Heart left ventricle (tissue), 16 donors: Measurements from ENCODE around the gene DPEP1. TPM values are rescaled to one million over a fixed set of nuclear protein-coding genes. Genes with fewer than 3 reads are reported as not detected.
"Not testable (repeated sequence)": the region's sequence is repeated elsewhere in the genome, so short reads cannot be mapped to it uniquely, and the experiment has no call there.

Experiments used
- ATAC-seq, 4 donors: fragments of 200-7000 bp; cut with Tn5 transposase; one replicate each; pipeline ENCODE4 v1.9.1; 2020 to 2022; ENCODE audit warnings: moderate library complexity in 4 of 4, mild to moderate bottlenecking in 3 of 4, moderate number of reproducible peaks in 1 of 4
- DNase-seq, 5 donors: peaks; one replicate each; pipeline ENCODE4 v3.0.0-alpha.2; 2020
- H3K27ac ChIP-seq, 12 donors: fragments of 200-600 bp; sonication (generic) in 4 of 12; one replicate each; pipeline versions ENCODE4 v1.5.0 to v1.8.0; 2016 to 2022; ENCODE audit warnings: mild to moderate bottlenecking in 2 of 12
- H3K27me3 ChIP-seq, 9 donors: fragments of 200-600 bp; sonication (generic) in 2 of 9; one replicate each; pipeline versions ENCODE4 v1.5.1 to v1.8.0; 2016 to 2022; ENCODE audit warnings: mild to moderate bottlenecking in 3 of 9
- H3K36me3 ChIP-seq, 9 donors: fragments of 200-600 bp; sonication (generic) in 2 of 9; one replicate each; pipeline versions ENCODE4 v1.5.0 to v1.8.0; 2018 to 2022; ENCODE audit warnings: mild to moderate bottlenecking in 2 of 9
- H3K4me1 ChIP-seq, 12 donors: fragments of 200-600 bp; sonication (generic) in 4 of 12; one replicate each; pipeline versions ENCODE4 v1.5.0 to v1.8.0; 2016 to 2022; ENCODE audit warnings: mild to moderate bottlenecking in 3 of 12
- H3K4me3 ChIP-seq, 12 donors: fragments of 200-600 bp; sonication (generic) in 4 of 12; one replicate each; pipeline versions ENCODE4 v1.5.0 to v1.8.0; 2017 to 2022; ENCODE audit warnings: mild to moderate bottlenecking in 9 of 12, moderate library complexity in 4 of 12
- H3K9me3 ChIP-seq, 12 donors: fragments of 200-600 bp; sonication (generic) in 4 of 12; one replicate each; pipeline versions ENCODE4 v1.5.0 to v1.8.0; 2016 to 2022; ENCODE audit warnings: mild to moderate bottlenecking in 1 of 12
- POLR2A ChIP-seq, 2 donors: fragments of 450-650 bp; IDR thresholded peaks; one replicate each; pipeline ENCODE4 v1.6.1; 2017; ENCODE audit warnings: antibody characterized with exemption in 2 of 2, mild to moderate bottlenecking in 2 of 2, moderate library complexity in 2 of 2
- WGBS, 4 donors: extraction: QIAGEN DNeasy Blood & Tissue Kit in 2 of 4; methylation state at CpG; one replicate each; pipeline versions ENCODE4 v1.1.5 to v1.1.7; 2013 to 2018; 5-methylcytosine and 5-hydroxymethylcytosine counted together
- intact Hi-C, 10 donors: fragments of 100-400 bp; cut with DNase I; formaldehyde crosslinking; loops; one replicate each; pipeline versions ENCODE4 v1.11.1 to v1.14.2; 2022
- polyA plus RNA-seq, 2 donors: library from polyadenylated mRNA; stranded (reverse); fragments of 200-250 nt; gene quantifications; one replicate each; pipeline ENCODE4 v1.2.3, GENCODE V29; 2013
- total RNA-seq, 9 donors: library from RNA; depleted of rRNA in 2 of 9; stranded (reverse); fragments of >200 nt in 2 of 9; fragmentation: NEBNext Ultra II Directional in 3 of 9; extraction: Animal tissue kit (Norgen Biotek cat#: 25700) in 3 of 9; gene quantifications; one replicate each; pipeline versions ENCODE4 v1.1.0 to v1.2.4, GENCODE V29; 2016 to 2023
- TF ChIP-seq, protein P1 (sequence below), 12 donors: fragments of 200-600 bp; sonication (generic) in 4 of 12; IDR thresholded peaks; one replicate each; pipeline versions ENCODE4 v1.5.0 to v1.8.0; 2018 to 2022; ENCODE audit warnings: antibody characterized with exemption in 12 of 12, mild to moderate bottlenecking in 5 of 12
- donor health status: ischemic (EF 13 %, LVEDD 7.1; RV severe dilation, severe dysfunction).
- donor health status: healthy with polysubstance abuse.
- donor health status: DM: no; HTN: yes; CAD: no.
- donor health status: DM: no; HTN: no; CAD: no.
- donor health status: ischemic (EF 25% LVEDD 6.9; RV normal size, moderate dysfunction).
- donor health status: ischemic (EF 25% LVEDD 5.7; RV mildly dilated, moderate dysfunction).
- donor health status: healthy.
- donor health status: DM: yes; HTN: yes; CAD: no.
- donor health status: ischemic (EF 35%, LVEDD 5.7; RV mildly dilated, moderate dysfunction).
- donor health status: nonischemic (EF 11% LVEDD 7.7; RV severe dilation, severe dysfunction).
- donor health status: DM: yes; HTN: yes; CAD: no.
- donor health status: PGD.
- donor health status: ischemic (EF 29% LVEDD 5.4; RV normal size, mild dysfunction).
- donor health status: nonischemic (EF 23%, LVEDD 6.1; RV moderate dilation, normal function).

Gene DPEP1
- total and polyA plus RNA-seq, 11 donors = not detected

DNA sequence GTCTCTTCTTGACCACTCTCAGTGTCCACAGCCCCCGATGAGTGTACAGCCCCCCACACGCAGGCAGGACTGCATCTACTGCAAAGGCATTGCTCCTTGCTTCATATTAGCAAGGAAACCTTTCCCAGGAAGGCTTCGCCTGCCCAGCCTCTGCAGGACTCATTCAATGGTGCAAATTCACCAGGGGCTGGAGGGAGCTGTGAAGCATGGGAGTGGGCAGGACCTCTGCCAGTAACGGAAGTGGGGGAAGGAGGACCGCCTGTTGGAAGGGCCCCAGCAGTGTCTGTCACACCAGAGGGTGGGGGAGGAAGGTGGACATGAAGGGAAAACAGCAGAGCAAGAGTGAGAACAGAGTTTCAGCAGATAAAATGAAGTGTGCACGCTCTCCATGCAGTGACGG, 46.7 kb downstream of the DPEP1 start:
- Histone ChIP-seq H3K4me1 (peaks cover 5 to 24% (median 18%) of the 10 kb centered on the region in 12 donors), H3K4me3 (no peak overlapping the region), H3K9me3 (no peaks in the 10 kb centered on the region), H3K36me3 (peaks cover 0 to 27% (median 11%) of the 10 kb centered on the region in 9 donors), H3K27ac (no peak overlapping the region), H3K27me3 (no peaks in the 10 kb centered on the region)
- no peak for DNase-seq
- TF ChIP-seq POLR2A (IDR thresholded peaks at IDR 0.05) = no peak
- TF ChIP-seq, protein P1, sequence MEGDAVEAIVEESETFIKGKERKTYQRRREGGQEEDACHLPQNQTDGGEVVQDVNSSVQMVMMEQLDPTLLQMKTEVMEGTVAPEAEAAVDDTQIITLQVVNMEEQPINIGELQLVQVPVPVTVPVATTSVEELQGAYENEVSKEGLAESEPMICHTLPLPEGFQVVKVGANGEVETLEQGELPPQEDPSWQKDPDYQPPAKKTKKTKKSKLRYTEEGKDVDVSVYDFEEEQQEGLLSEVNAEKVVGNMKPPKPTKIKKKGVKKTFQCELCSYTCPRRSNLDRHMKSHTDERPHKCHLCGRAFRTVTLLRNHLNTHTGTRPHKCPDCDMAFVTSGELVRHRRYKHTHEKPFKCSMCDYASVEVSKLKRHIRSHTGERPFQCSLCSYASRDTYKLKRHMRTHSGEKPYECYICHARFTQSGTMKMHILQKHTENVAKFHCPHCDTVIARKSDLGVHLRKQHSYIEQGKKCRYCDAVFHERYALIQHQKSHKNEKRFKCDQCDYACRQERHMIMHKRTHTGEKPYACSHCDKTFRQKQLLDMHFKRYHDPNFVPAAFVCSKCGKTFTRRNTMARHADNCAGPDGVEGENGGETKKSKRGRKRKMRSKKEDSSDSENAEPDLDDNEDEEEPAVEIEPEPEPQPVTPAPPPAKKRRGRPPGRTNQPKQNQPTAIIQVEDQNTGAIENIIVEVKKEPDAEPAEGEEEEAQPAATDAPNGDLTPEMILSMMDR (IDR thresholded peaks at IDR 0.05) = no peak
- ATAC-seq = no peak
- intact Hi-C loops = no loop called here
- whole genome bisulfite sequencing, 4 donors = 74 to 78% (median 76%) methylated on average over 7 of the region's 7 CpGs

DNA sequence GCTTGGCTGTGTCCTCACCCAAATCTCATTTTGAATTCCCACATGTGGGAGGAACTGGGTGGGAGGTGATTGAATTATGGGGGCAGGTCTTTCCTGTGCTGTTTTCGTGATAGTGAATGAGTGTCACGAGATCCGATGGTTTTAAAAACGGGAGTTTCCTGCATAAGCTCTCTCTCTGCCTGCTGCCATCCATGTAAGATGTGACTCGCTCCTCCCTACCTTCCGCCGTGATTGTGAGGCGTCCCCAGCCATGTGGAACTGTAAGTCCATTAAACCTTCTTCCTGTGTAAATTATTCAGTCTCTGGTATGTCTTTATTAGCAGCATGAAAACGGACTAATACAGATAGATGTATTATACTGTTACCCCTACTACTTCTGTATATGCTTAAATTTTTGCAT, 47.8 kb downstream of the DPEP1 start:
- no peaks in the 10 kb centered on the region for H3K9me3 ChIP-seq
- TF ChIP-seq POLR2A (IDR thresholded peaks at IDR 0.05) = no peak
- TF ChIP-seq, protein P1 (IDR thresholded peaks at IDR 0.05) = no peak
- ATAC-seq = no peak
- H3K4me3 ChIP-seq = no peak overlapping the region
- peaks cover 0 to 27% (median 11%) of the 10 kb centered on the region in 9 donors for H3K36me3 ChIP-seq
- 83 to 90% (median 87%) methylated on average over 9 of the region's 9 CpGs for WGBS, 4 donors
- no peak overlapping the region for H3K27ac ChIP-seq
- DNase-seq = no peak
- H3K4me1 ChIP-seq = peaks cover 5 to 23% (median 17%) of the 10 kb centered on the region in 12 donors
- intact Hi-C loops = no loop called here
- no peaks in the 10 kb centered on the region for H3K27me3 ChIP-seq

DNA sequence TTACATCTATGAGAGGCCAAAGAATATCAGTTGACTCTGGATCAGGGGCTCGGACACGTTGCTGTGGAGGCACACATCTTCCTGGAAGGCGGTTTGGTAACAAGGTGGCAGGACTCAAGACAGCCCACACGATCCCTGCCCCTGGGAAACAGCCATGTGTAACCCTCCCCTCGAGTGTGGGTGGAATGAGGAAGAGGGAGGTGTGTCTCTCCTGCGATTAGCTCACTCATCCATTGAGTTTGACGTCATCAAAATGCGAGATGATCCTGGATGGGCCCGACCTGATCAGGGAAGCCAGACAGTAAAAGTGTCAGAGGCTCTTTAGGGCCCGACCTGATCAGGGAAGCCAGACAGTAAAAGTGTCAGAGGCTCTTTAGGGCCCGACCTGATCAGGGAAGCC, 50.8 kb downstream of the DPEP1 start:
- DNase-seq, H3K27ac ChIP-seq, intact Hi-C loops, H3K27me3 ChIP-seq, H3K4me3 ChIP-seq, H3K9me3 ChIP-seq, ATAC-seq, H3K4me1 ChIP-seq: not testable (repeated sequence)
- peaks cover 0 to 27% (median 11%) of the 10 kb centered on the region in 9 donors for H3K36me3 ChIP-seq
- WGBS, 4 donors = 86 to 91% (median 89%) methylated on average over 10 to 11 of the region's 11 CpGs

DNA sequence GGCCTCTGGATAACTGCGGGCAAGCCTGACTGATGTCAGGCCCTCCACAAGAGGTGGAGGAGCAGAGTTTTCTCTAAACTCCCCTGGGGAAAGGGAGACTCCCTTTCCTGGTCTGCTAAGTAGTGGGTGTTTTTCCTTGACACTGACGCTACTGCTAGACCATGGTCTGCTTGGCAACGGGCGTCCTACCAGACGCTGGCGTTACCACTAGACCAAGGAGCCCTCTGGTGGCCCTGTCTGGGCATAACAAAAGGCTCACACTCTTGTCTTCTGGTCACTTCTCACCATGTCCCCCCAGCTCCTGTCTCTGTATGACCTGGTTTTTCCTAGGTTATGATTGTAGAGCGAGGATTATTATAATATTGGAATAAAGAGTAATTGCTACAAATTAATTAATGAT, 53.6 kb downstream of the DPEP1 start:
- H3K27me3 ChIP-seq, intact Hi-C loops, ATAC-seq, DNase-seq, H3K4me3 ChIP-seq, H3K9me3 ChIP-seq, H3K27ac ChIP-seq, H3K4me1 ChIP-seq, H3K36me3 ChIP-seq: not testable (repeated sequence)
- TF ChIP-seq, protein P1 (IDR thresholded peaks at IDR 0.05) = peak in 7 of 12 donors; percentile 6 to 29 (median 23)
- 34 to 62% (median 49%) methylated on average over 7 of the region's 7 CpGs for WGBS, 4 donors

DNA sequence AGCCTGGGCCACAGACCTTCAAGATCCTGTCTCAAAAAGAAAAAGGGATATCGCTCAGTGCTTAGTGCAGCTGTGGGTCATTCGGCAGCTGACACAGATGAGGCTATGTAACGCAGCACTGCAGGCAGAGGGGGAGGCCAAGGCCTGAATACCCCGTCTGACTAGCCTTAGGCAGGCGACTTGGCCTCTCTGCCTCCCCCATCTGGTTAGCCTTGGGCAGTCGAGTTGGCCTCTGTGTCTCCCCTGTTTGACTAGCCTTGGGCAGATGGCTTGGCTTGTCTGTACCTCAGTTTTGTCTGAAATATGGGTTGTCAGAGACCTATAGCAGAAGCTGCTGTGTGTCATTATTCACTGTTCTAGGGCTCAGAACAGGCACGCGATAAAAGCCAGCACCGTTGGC, 54.2 kb downstream of the DPEP1 start:
- H3K4me3 ChIP-seq = no peak overlapping the region
- no peak overlapping the region for H3K27ac ChIP-seq
- peaks cover 0 to 7% (median 2%) of the 10 kb centered on the region in 9 donors for H3K36me3 ChIP-seq
- WGBS, 4 donors = 77 to 86% (median 84%) methylated on average over 8 to 9 of the region's 9 CpGs
- ATAC-seq (no peak), DNase-seq (no peak)
- intact Hi-C loops = no loop called here
- no peaks in the 10 kb centered on the region for H3K9me3 ChIP-seq
- TF ChIP-seq POLR2A (IDR thresholded peaks at IDR 0.05) = no peak
- TF ChIP-seq, protein P1 (IDR thresholded peaks at IDR 0.05) = no peak
- no peaks in the 10 kb centered on the region for H3K27me3 ChIP-seq
- H3K4me1 ChIP-seq = no peaks in the 10 kb centered on the region
